ENCODE measurements around the gene KLK6.
"Not testable (repeated sequence)": the region's sequence is repeated elsewhere in the genome, so short reads cannot be mapped to it uniquely, and the experiment has no call there.

The KLK6 gene

DNA sequence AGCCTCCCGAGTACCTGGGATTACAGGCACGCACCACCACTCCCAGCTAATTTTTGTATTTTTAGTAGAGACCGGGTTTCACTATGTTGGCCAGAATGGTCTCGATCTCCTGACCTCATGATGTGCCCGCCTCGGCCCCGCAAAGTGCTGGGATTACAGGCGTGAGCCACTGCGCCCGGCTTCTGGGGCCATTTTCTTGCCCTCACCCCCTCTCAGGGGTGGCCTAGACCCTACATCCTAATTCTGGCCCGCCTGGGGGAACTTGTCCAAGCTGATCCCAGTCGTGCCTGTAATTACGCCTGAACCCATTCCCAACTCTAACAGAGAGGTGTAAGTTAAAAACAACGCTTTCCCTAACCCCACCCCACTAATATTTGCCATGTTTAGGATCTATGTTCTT is 15.0 kb upstream of the KLK6 start:
- DNase-seq: not testable (repeated sequence)

DNA sequence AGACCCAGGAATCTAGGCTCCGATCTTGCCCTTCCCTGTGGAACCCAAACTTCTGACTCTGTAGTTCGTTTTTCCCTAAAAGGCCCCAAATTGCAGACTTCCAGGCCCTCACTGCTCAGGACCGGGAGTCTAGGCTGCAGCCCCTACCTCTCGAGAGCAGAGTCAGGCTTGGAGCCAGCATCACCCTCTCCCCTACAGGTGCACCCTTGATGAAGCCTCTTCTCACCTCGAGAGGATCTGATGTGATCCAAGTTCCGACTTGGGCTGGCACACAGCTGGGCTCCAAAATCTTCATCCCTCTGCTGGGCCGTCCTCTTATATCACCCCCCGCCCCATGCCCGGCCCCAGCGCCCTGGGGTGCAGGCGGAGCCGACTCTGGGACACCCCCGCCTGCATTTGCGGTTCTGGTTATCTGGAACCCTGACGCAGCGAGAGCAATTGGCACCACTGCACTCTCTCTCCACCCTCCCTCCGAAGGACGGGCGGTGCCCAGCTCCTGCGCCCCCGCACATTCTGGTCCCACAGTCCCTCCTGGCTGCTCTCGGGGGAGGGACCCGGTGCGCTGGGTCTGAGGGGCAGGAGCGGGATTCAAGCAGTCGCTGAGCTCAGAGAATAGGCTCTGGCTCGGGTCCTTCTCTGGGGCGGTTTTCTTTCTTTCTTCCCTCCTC is 14.4 kb upstream of the KLK6 start, which contains the start of gene KLK7:
Gene KLK7, minus strand, starts transcription at position 293 of the 668 bp plus-strand sequence. CDS start 1,518 bp downstream, outside the sequence.
- DNase-seq: no peak

- DNase-seq: no peak
These were observed 12.8 kb upstream of the KLK6 start for GRCh38 chr19:50982186-50982585.

- no peak for DNase-seq
These were observed 12.3 kb upstream of the KLK6 start for GRCh38 chr19:50981587-50982146.

GRCh38 chr19:50980208-50980607 is 10.8 kb upstream of the KLK6 start:
- DNase-seq: no peak

DNA sequence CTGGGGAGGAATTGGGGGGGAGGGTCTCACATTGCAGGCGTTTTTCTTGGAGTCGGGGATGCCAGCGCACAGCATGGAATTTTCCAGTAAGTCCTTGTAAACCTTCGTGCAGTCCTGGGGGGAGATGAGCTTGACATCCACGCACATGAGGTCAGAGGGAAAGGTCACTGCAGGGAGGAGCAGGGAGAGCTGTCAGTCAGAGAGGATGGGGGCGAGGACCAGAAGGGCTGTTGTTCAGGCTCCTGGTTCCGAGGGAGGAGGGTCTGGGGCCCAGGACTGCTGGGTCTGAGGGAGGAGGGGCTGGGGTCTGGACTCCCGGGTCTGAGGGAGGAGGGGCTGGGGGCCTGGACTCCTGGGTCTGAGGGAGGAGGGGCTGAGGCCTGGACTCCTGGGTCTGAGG is 10.4 kb upstream of the KLK6 start:
- no peak for DNase-seq

GRCh38 chr19:50978772-50979390 is 9.5 kb upstream of the KLK6 start:
- DNase-seq: no peak

- DNase-seq: no peak
These were observed 8.2 kb upstream of the KLK6 start for GRCh38 chr19:50977626-50978025.

- no peak for DNase-seq
These were observed 6.4 kb upstream of the KLK6 start for GRCh38 chr19:50975766-50976165.

- DNase-seq: no peak
These were observed 5.5 kb upstream of the KLK6 start for GRCh38 chr19:50974702-50975556.

DNA sequence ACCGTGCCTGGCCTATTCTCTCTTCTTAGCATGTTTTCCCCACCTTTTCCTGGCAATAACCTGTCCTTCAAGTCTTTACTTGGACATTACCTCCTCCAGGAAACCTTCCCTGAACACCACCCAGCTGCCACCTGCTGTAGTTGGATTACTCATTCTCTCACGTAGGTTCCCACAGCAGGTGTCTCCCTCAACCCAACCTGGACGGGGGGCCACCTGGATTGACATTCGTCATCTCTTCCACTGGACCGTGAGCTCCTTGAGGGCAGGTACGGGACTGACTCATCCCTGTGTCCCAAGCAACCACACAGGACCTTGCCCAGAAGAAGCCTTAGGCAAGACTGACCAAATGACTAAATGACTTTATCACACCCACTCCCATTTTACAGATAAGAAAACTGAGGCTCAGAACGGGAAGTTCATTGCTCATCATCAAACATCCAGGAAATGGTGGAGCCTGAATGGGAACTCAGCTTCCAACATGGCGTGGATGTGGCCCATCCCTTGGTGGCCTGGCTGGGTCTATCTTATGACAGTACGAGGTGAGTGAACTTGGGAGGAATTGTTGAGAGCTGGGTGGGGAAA is 3.5 kb upstream of the KLK6 start:
- DNase-seq: no peak

GRCh38 chr19:50969810-50970209 is 419 bp upstream of the KLK6 start:
- DNase-seq: not testable (repeated sequence)

GRCh38 chr19:50968716-50969412 is 527 bp downstream of the KLK6 start:
- no peak for DNase-seq

- no peak for DNase-seq
These were observed 1.3 kb downstream of the KLK6 start for GRCh38 chr19:50967929-50968715.

DNA sequence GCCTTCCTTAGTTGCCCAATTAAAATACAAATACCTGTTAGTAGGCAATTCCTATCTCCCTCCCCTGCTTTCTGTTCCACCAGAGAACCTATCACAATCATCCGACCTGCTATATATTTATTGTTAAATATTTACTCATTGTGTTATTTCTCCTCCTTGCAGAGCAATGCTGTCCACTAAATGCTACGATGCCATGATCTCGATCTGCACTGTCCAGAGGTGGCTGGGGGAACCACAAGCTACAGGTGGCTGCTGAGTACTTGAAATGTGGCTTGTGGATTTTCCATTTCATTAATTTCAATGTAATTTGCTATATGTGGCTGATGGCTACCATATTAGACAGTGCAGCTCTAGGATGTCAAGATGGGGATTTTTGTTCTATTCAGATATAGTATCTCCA is 5.1 kb downstream of the KLK6 start:
- DNase-seq: no peak

DNA sequence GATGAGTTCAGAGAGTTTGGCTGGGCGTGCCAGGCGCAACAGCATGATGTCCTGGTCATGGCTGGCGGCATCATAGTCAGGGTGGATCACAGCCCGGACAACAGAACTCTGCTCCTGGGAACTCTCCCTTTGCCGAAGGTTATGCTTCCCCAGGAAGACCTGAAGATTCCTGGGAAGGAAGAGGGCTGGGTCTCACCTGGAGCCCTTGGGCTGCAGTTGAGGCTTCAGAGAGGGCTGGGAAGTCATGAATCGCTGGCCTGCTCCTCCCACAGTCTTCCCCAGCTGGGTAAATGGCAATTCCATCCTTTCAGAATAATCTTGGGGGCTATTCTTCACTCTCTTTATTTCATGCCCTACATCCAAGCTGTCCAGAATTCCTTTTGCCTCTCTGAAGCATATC is 6.0 kb downstream of the KLK6 start:
- DNase-seq: no peak

DNA sequence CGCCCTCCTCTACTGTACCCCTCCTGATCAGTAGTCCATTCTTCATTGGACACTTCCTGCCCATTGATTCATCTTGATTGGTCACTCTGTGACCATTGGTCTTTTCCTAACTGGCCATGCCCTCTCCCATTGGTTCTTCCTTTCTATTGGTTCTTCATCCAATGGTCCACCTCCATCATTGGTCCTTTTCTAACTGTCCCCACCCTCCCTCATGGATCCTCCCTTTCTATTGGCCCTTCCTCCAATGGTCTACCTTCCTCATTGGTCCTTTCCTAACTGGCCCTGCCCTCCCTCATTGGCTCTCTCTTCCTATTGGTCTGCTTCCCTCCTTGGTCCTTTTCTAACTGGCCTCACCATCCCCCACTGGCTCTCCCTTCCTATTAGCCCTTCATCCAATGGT is 7.1 kb downstream of the KLK6 start:
- DNase-seq: no peak

DNA sequence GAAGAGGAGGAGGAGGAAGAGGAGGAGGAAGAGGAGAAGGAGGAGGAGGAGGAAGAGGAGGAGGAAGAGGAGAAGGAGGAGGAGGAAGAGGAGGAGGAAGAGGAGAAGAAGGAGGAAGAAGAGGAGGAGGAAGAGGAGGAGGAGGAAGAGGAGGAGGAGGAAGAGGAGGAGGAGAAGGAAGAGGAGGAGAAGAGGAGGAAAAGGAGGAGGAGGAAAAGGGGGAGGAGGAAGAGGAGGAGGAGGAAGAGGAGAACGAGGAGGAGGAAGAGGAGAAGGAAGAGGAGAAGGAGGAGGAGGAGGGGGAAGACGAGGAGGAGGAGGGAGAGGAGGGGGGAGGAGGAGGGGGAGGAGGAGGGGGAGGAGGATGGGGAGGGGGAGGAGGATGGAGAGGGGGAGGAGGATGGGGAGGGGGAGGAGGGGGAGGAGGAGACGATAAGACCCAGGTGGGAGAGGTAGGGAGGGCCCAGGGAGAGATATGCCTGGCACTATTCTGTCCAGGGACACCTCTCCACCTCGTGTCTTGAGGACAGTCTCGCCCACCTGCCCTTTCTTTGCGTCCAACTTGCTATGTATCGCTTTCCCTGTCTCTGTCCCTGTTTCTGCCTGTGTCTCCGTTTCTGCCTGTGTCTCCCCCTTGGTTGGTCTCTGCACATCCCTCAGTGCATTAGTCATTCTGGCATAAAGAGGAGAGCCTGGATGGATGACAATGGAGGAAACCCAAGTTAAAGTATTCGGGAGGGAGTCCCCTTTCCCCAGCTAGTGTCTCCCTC is 9.5 kb downstream of the KLK6 start:
- DNase-seq: no peak

- DNase-seq: no peak
These were observed 11.8 kb downstream of the KLK6 start for GRCh38 chr19:50957587-50957986.

- DNase-seq: no peak
These were observed 16.5 kb downstream of the KLK6 start, which contains the start of gene KLK5 for GRCh38 chr19:50952910-50953309. KLK5 (minus strand) TSS chr19:50953038; CDS start chr19:50952657, 381 bp downstream.

- no peak for DNase-seq
These were observed 19.5 kb downstream of the KLK6 start for GRCh38 chr19:50949861-50950260.

Measured in effector CD8-positive, alpha-beta T cell (primary cell).